Measurements from ENCODE around the gene YJEFN3. TPM values are rescaled to one million over a fixed set of nuclear protein-coding genes. Genes with fewer than 3 reads are reported as not detected.
A peak's percentile ranks its signal among the peaks of the same experiment; 100 is the strongest.

The YJEFN3 gene
- total RNA-seq, 1 experiment from 2014 or later = 16.6 TPM

- no peak overlapping the region for H3T11ph ChIP-seq (ENCODE audit: low read length)
- H4K5ac ChIP-seq (ENCODE audit: insufficient read length, low read depth, low read length) = no peak overlapping the region
- no peak overlapping the region for H3K23ac ChIP-seq (ENCODE audit: insufficient read length, low read depth, low read length)
- no peak overlapping the region for H3K9ac ChIP-seq (ENCODE audit: extremely low read depth, insufficient read length, low read length)
- no peaks in the 10 kb centered on the region for H3K9me3 ChIP-seq (ENCODE audit: control insufficient read depth, low read depth, low read length)
- H3K9me3 Mint-ChIP-seq = no peaks in the 10 kb centered on the region
- no peaks in the 10 kb centered on the region for H4K20me1 ChIP-seq (ENCODE audit: control insufficient read depth, insufficient read depth, insufficient read length)
- H3K23me2 ChIP-seq (ENCODE audit: insufficient read length, low read depth, low read length, poor library complexity, severe bottlenecking) = no peaks in the 10 kb centered on the region
- H2AK5ac ChIP-seq (ENCODE audit: insufficient read length, low read length) = no peak overlapping the region
- peak overlapping the region in 2 of 3 experiments; percentile 70 to 90; a peak in 2 of 7 replicates for H3K27ac Mint-ChIP-seq
- DNase-seq = no peak
- no peaks in the 10 kb centered on the region for H3K79me2 ChIP-seq (ENCODE audit: insufficient read depth, low read length)
- no peak overlapping the region for H2BK15ac ChIP-seq (ENCODE audit: low read depth, low read length)
- peaks cover 4% of the 10 kb centered on the region; the same call in 1 of the 2 replicates for H3K27me3 Mint-ChIP-seq (ENCODE audit: low read depth)
- H2BK120ac ChIP-seq (ENCODE audit: low read depth, low read length, poor library complexity, severe bottlenecking) = no peak overlapping the region
- no peak overlapping the region for H3K4me2 ChIP-seq (ENCODE audit: insufficient read depth, insufficient read length, low read length)
- no peak overlapping the region for H2BK20ac ChIP-seq (ENCODE audit: low read depth, low read length, poor library complexity, severe bottlenecking)
- H3K27ac ChIP-seq (ENCODE audit: insufficient read length, low read depth, low read length) = no peak overlapping the region
- H2BK12ac ChIP-seq (ENCODE audit: insufficient read length, low read depth, low read length) = no peak overlapping the region
- WGBS (ENCODE audit: extremely low coverage, insufficient read length, low lambda C conversion rate) = no CpG with 5 or more reads among the region's 11 CpGs
- no peak overlapping the region for H3K4ac ChIP-seq (ENCODE audit: low read depth, low read length)
- no peak overlapping the region for H3K14ac ChIP-seq (ENCODE audit: insufficient read depth, low read length)
- H3K79me1 ChIP-seq (ENCODE audit: insufficient read depth, low read depth, low read length, poor library complexity, severe bottlenecking) = no peaks in the 10 kb centered on the region
- H2AFZ ChIP-seq (ENCODE audit: low read length) = no peak overlapping the region
- peaks cover 3 to 13% of the 10 kb centered on the region in 2 experiments for H3K4me1 Mint-ChIP-seq
- H3K36me3 Mint-ChIP-seq (ENCODE audit: insufficient read depth in 1 of 3, low read depth in 3 of 3) = peaks cover 16 to 47% (median 39%) of the 10 kb centered on the region in 3 experiments
- no peak overlapping the region for H4K91ac ChIP-seq (ENCODE audit: insufficient read length, low read depth, low read length)
- TF ChIP-seq CTCF (conservative IDR thresholded peaks at IDR 0.05) = no peak
- H3K56ac ChIP-seq (ENCODE audit: insufficient read length, low read depth, low read length) = no peak overlapping the region
- H3K18ac ChIP-seq (ENCODE audit: insufficient read length, low read depth, low read length) = no peak overlapping the region
- H3K4me1 ChIP-seq (ENCODE audit: insufficient read depth, low read length) = no peaks in the 10 kb centered on the region
- H2BK5ac ChIP-seq (ENCODE audit: insufficient read length, low read length) = no peak overlapping the region
- H3K27me3 ChIP-seq (ENCODE audit: insufficient read depth, low read length) = no peaks in the 10 kb centered on the region
- no peak overlapping the region for H3K4me3 Mint-ChIP-seq
- no peak overlapping the region for H4K8ac ChIP-seq (replicated peaks; ENCODE audit: insufficient read length, low read depth, low read length)
These were observed 20.5 kb upstream of the YJEFN3 start for GRCh38 chr19:19508217-19508616.

Measured in H9 (cell line).